Psoas muscle (tissue), 8 donors: ENCODE results near the gene DDX11. TPM values are rescaled to one million over a fixed set of nuclear protein-coding genes. Genes with fewer than 3 reads are reported as not detected.
A peak's percentile ranks its signal among the peaks of the same experiment; 100 is the strongest.
"Not testable (repeated sequence)": the region's sequence is repeated elsewhere in the genome, so short reads cannot be mapped to it uniquely, and the experiment has no call there.

Experiments
- ATAC-seq, 4 donors: fragments of 200-7000 bp; cut with Tn5 transposase; one replicate each; pipeline ENCODE4 v1.9.1; 2020; ENCODE audit warnings: moderate library complexity in 3 of 4, mild to moderate bottlenecking in 2 of 4
- DNase-seq, 2 donors: peaks; one replicate each; pipeline ENCODE4 v3.0.0-alpha.2; 2020
- H3K27ac ChIP-seq: fragments of 200-600 bp; one replicate; pipeline ENCODE4 v1.8.0; 2022
- H3K27me3 ChIP-seq, 3 donors: fragments of 200-600 bp in 1 of 3; one replicate each; pipeline versions ENCODE4 v1.6.1 to v1.8.0; 2013 to 2022; ENCODE audit warnings: low read length in 2 of 3, mild to moderate bottlenecking in 2 of 3, moderate library complexity in 1 of 3; ENCODE audit not compliant: insufficient read depth in 3 of 3
- H3K36me3 ChIP-seq, 2 donors: fragments of 200-600 bp in 1 of 2; one replicate each; pipeline versions ENCODE4 v1.6.1 to v1.8.0; 2013 to 2022; ENCODE audit warnings: low read depth in 1 of 2, mild to moderate bottlenecking in 1 of 2, moderate library complexity in 1 of 2; ENCODE audit not compliant: insufficient read depth in 1 of 2
- H3K4me1 ChIP-seq: fragments of 200-600 bp; one replicate; pipeline ENCODE4 v1.8.0; 2022
- H3K4me3 ChIP-seq: fragments of 200-600 bp; one replicate; pipeline ENCODE4 v1.8.0; 2022; ENCODE audit warnings: mild to moderate bottlenecking
- H3K9me3 ChIP-seq: fragments of 200-600 bp; one replicate; pipeline ENCODE4 v1.8.0; 2022
- CTCF ChIP-seq: fragments of 200-600 bp; IDR thresholded peaks from one replicate; pipeline ENCODE4 v1.8.0; 2022; ENCODE audit warnings: antibody characterized with exemption
- WGBS, 3 donors: extraction: QIAGEN DNeasy Blood & Tissue Kit; methylation state at CpG; one replicate each; pipeline versions ENCODE4 v1.1.6 to v1.1.7; 2013; 5-methylcytosine and 5-hydroxymethylcytosine counted together
- intact Hi-C, 2 donors: fragments of 100-400 bp; cut with DNase I; formaldehyde crosslinking; loops; one replicate each; pipeline versions ENCODE4 v1.11.0 to v1.14.2; 2022
- polyA plus RNA-seq, 3 donors: library from polyadenylated mRNA; stranded (reverse); fragments of 200-250 nt; gene quantifications; one replicate each; pipeline ENCODE4 v1.2.3, GENCODE V29; 2013
- total RNA-seq, 4 donors: library from RNA; stranded (reverse); fragmentation: NEBNext Ultra II Directional in 2 of 4; extraction: Animal tissue kit (Norgen Biotek cat#: 25700) in 2 of 4; gene quantifications; one replicate each; pipeline versions ENCODE4 v1.2.1 to v1.2.4, GENCODE V29; 2021 to 2023
- donor health status: healthy with polysubstance abuse.
- donor health status: DM: no; HTN: no; CAD: no; lungs with moderate emphysema.
- donor health status: Bipolar disorder and iron deficiency.
- donor health status: healthy.
- donor health status: DM: yes; HTN: yes; CAD: no.
- donor health status: DM: no; HTN: no; CAD: no.
- donor health status: DM: no; HTN: no; CAD: no.
- donor health status: DM: yes; HTN: yes; CAD: no.

The DDX11 gene
- total and polyA plus RNA-seq, 7 donors, result 4.5 to 19.2 (median 6.8) TPM

- DNase-seq (no peak), ATAC-seq (peak in 2 of 4 donors; percentile 20 to 36)
- intact Hi-C loops, result loop anchor here in 1 of 2 donors (5.0 kb wide), 1 partner anchor 117 kb away; no protein-coding TSS in a partner anchor
These were observed 46.1 kb downstream of the DDX11 start for GRCh38 chr12:31119803-31120211.

GRCh38 chr12:31120392-31121008 is 46.8 kb downstream of the DDX11 start:
- peak overlapping the region; percentile 56 for H3K4me3 ChIP-seq
- peaks cover 9% of the 10 kb centered on the region for H3K4me1 ChIP-seq
- H3K9me3 ChIP-seq, result no peaks in the 10 kb centered on the region
- no peak overlapping the region for H3K27ac ChIP-seq
- 11 to 77% (median 38%) methylated on average over 6 to 26 of the region's 26 CpGs for WGBS, 3 donors
- peak in 1 of 4 donors; percentile 26 for ATAC-seq
- H3K27me3 ChIP-seq, result peaks cover 0 to 23% (median 22%) of the 10 kb centered on the region in 3 donors
- DNase-seq, result no peak
- no peaks in the 10 kb centered on the region for H3K36me3 ChIP-seq
- no peak for TF ChIP-seq CTCF
- intact Hi-C loops, result no loop called here

More at GRCh38 chr12:31119803-31120211, 46.1 kb downstream of the DDX11 start:
- peak overlapping the region; percentile 56 for H3K4me3 ChIP-seq
- no peak overlapping the region for H3K27ac ChIP-seq
- WGBS, 3 donors, result 7 to 100% (median 40%) methylated on average over 9 to 24 of the region's 24 CpGs
- no peak for TF ChIP-seq CTCF
- no peaks in the 10 kb centered on the region for H3K9me3 ChIP-seq
- no peaks in the 10 kb centered on the region for H3K36me3 ChIP-seq
- H3K27me3 ChIP-seq, result peaks cover 0 to 23% (median 22%) of the 10 kb centered on the region in 3 donors
- peaks cover 9% of the 10 kb centered on the region for H3K4me1 ChIP-seq

GRCh38 chr12:31121022-31121728 is 47.5 kb downstream of the DDX11 start:
- intact Hi-C loops, ATAC-seq, H3K9me3 ChIP-seq, H3K4me1 ChIP-seq, H3K27ac ChIP-seq, H3K36me3 ChIP-seq, DNase-seq, H3K4me3 ChIP-seq: not testable (repeated sequence)
- 32 to 57% (median 51%) methylated on average over 17 to 19 of the region's 19 CpGs for WGBS, 3 donors
- H3K27me3 ChIP-seq, result peaks cover 0 to 23% (median 22%) of the 10 kb centered on the region in 3 donors

DNA sequence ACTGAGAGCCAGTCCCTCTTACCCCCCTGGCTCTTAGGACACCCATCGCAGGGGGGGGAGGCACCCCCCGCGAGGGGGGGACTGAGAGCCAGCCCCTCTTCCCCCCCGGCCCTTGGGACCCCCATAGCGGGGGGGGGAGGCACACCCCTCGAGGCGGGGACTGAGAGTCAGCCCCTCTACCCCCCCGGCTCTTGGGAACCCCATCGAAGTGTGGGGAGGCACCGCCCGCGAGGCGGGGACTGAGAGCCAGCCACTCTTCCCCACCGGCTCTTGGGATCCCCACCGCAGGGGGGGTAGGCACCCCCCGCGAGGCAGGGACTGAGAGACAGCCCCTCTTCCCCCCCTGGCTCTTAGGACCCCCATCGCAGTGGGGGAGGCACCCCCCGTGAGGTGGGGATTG is 48.8 kb downstream of the DDX11 start:
- no peaks in the 10 kb centered on the region for H3K36me3 ChIP-seq
- peaks cover 0 to 22% (median 20%) of the 10 kb centered on the region in 3 donors for H3K27me3 ChIP-seq
- peaks cover 8% of the 10 kb centered on the region for H3K4me1 ChIP-seq
- ATAC-seq, result no peak
- no peak overlapping the region for H3K4me3 ChIP-seq
- WGBS, 3 donors, result 79 to 87% (median 84%) methylated on average over 11 to 16 of the region's 19 CpGs
- H3K27ac ChIP-seq, result no peak overlapping the region
- DNase-seq, result no peak
- TF ChIP-seq CTCF, result no peak
- intact Hi-C loops, result no loop called here
- H3K9me3 ChIP-seq, result no peaks in the 10 kb centered on the region

GRCh38 chr12:31124158-31124557 is 50.5 kb downstream of the DDX11 start:
- H3K27me3 ChIP-seq, result peaks cover 0 to 11% (median 4%) of the 10 kb centered on the region in 3 donors

GRCh38 chr12:31125171-31125570 is 51.5 kb downstream of the DDX11 start:
- H3K4me3 ChIP-seq, H3K36me3 ChIP-seq, DNase-seq, H3K9me3 ChIP-seq, H3K27me3 ChIP-seq, H3K27ac ChIP-seq, intact Hi-C loops, H3K4me1 ChIP-seq: not testable (repeated sequence)
- ATAC-seq, result peak; percentile 84 to 99 (median 92)
- WGBS, 3 donors, result 34 to 56% (median 36%) methylated on average over 2 of the region's 2 CpGs

More at GRCh38 chr12:31124158-31124557, 50.5 kb downstream of the DDX11 start:
- H3K4me3 ChIP-seq, ATAC-seq, H3K9me3 ChIP-seq, H3K4me1 ChIP-seq, H3K27ac ChIP-seq, DNase-seq, H3K36me3 ChIP-seq, intact Hi-C loops: not testable (repeated sequence)
- 56 to 67% (median 63%) methylated on average over 6 to 8 of the region's 8 CpGs for WGBS, 3 donors

DNA sequence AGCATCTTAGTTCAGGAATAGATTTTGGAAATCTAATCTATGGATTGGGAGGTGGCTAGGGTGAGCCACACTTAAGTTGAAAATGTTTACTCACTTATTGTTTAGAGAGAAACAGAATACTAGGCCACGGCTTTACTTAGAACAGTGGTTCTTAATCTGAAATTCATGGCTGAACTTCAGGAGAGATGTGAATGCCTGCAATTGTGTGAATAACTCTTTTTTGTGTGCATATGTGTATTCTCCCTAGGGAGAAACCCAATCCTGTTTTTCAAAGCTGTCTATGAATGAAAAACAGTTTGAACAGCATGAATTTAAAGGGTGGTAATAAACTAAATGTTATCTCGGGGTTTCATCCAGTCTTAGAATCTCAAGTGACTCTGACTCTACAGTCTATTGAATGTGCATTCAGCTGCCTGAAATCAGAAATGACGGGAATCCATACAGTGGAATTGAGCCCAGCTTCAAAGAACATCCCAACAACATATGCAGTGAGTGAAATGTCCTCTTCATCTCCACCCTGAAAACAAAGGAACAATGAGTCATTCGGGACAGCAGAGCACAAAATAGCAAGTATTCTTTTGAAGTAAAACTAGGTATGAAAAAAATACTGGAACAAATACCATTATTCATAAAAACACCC is 53.7 kb downstream of the DDX11 start:
- intact Hi-C loops, ATAC-seq, H3K4me1 ChIP-seq, H3K27me3 ChIP-seq, DNase-seq, H3K36me3 ChIP-seq, H3K4me3 ChIP-seq, H3K27ac ChIP-seq, H3K9me3 ChIP-seq: not testable (repeated sequence)
- WGBS, 3 donors, result 56 to 69% (median 56%) methylated on average over 1 to 2 of the region's 4 CpGs

DNA sequence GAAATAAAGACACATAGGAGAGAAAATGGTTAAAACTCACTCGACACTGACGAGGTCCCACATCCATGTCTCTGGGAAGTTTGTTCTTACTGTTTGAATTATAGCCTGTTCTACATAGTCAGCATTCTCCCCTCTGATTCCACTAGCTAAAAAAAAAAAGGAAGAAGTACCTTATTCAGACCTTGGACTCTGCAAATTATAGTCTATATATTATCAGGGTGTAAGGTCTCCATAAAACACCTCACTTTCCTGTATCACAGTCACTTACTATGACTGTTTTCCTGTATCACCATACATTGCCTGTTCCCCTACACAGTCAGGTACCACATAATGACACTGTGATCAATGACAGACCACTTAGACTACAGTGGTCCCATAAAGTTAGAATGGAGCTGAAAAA is 62.9 kb downstream of the DDX11 start:
- 55 to 75% (median 74%) methylated on average over 2 of the region's 2 CpGs for WGBS, 3 donors

More for the DNA sequence above, 62.9 kb downstream of the DDX11 start:
- ATAC-seq, H3K4me1 ChIP-seq, H3K4me3 ChIP-seq, DNase-seq, H3K36me3 ChIP-seq, H3K27ac ChIP-seq, intact Hi-C loops, H3K27me3 ChIP-seq, H3K9me3 ChIP-seq: not testable (repeated sequence)
